ENCODE measurements around the gene RBFOX1.

DNA sequence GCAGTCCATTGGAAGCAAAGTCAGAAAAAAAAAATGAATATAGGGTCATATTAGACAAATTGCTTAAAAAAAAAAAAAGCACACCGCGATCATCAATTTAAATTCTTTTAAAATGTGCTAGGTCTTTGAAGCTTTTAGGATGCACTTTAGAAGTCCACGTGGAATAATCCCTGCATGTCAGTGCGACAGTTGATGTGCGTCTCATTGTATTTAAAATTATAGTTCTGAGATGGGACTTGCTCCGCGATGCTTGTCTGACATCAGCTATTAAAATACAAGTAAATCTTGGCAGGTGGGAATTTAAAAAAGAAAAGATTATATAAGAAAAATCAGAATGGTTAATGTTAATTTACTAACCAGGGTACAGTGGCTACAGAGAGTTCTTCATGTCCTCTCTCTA, 105.2 kb downstream of the RBFOX1 start:
- TF ChIP-seq CTCF (conservative IDR thresholded peaks at IDR 0.05; ENCODE audit: low read depth, low read length) (no peak), EZH2 (IDR thresholded peaks at IDR 0.05; ENCODE audit: low read length, unreplicated experiment) (no peak)

Measured in PC-3 (cell line).